Measurements from ENCODE around the gene TRIM25. TPM values are rescaled to one million over a fixed set of nuclear protein-coding genes. Genes with fewer than 3 reads are reported as not detected.

Gene TRIM25
- total RNA-seq, 2 donors from 2014 or later = 18.8 to 21.3 TPM

DNA sequence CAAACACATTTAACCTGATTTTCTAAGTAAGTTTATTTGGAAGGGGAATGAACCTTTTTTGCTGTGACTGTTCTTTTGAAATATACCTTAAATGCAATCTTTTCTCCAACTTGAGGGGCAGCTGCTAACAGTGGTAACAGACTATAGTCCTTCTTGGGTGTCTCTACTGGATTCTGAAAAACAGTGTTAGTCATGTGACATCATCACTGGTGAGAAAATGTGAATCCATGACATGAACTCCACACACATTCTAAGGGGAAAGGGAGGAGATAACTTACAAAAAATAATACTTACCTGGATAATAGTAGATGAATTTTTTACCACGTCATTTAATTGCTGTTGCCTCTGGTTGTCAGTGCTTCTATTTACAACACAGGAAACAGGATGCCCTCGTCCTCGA lies 35.7 kb upstream of the TRIM25 start:
- H3K4me3 ChIP-seq (ENCODE audit: low read length) = no peak overlapping the region
- Mint-ChIP-seq H3K27me3 (ENCODE audit: insufficient read depth) (no peaks in the 10 kb centered on the region), H3K4me1 (no peaks in the 10 kb centered on the region), H3K36me3 (ENCODE audit: low read depth) (peaks cover 55% of the 10 kb centered on the region), H3K27ac (no peak overlapping the region), H3K4me3 (no peak overlapping the region), H3K9me3 (no peaks in the 10 kb centered on the region)
- H3K27ac ChIP-seq (ENCODE audit: low read depth, low read length) = no peak overlapping the region
- no peak for DNase-seq
- no peaks in the 10 kb centered on the region for H3K27me3 ChIP-seq (ENCODE audit: control insufficient read depth, insufficient read depth, low read length, poor library complexity, severe bottlenecking)
- no peaks in the 10 kb centered on the region for H3K9me3 ChIP-seq (ENCODE audit: control insufficient read depth, low read length)
- H3K4me1 ChIP-seq (ENCODE audit: control insufficient read depth, insufficient read depth, low read length) = no peaks in the 10 kb centered on the region
- peaks cover 60% of the 10 kb centered on the region for H3K36me3 ChIP-seq (ENCODE audit: control insufficient read depth, insufficient read depth, low read length)
- 98 to 100% methylated on average over 1 to 3 of the region's 3 CpGs for WGBS, 2 experiments (ENCODE audit: insufficient coverage in 1 of 2, insufficient read length in 1 of 2)
- no peak for TF ChIP-seq CTCF (conservative IDR thresholded peaks at IDR 0.05)
- H3K9ac ChIP-seq (ENCODE audit: extremely low read depth, low read length, poor library complexity, severe bottlenecking) = no peak overlapping the region

- H3K27me3 ChIP-seq (ENCODE audit: control insufficient read depth, insufficient read depth, low read length, poor library complexity, severe bottlenecking) = no peaks in the 10 kb centered on the region
- no CpG with 5 or more reads among the region's 1 CpG for WGBS, 2 experiments (ENCODE audit: insufficient coverage in 1 of 2, insufficient read length in 1 of 2)
- peaks cover 62% of the 10 kb centered on the region for H3K36me3 Mint-ChIP-seq (ENCODE audit: low read depth)
Observed at GRCh38 chr17:56948491-56948890, 34.6 kb upstream of the TRIM25 start.

DNA sequence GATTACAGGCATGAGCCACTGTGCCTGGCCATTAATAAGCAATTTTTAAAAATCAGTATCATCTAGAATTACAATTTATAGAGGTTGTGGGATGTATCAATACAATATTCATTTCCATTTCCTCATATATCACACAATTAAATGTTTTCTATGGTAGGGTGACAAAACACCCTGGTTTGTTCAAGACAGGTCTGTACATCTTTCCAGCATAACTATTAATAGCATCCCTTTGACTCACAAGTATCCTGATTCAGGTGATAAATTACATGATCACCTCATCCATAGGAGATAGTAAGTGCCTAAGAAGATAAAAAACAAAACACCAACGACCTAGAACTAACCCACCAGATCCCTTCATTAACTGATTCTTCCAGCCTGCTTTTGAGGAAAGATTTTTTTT lies 33.9 kb upstream of the TRIM25 start:
- Mint-ChIP-seq H3K36me3 (ENCODE audit: low read depth) (peaks cover 67% of the 10 kb centered on the region), H3K4me3 (no peak overlapping the region), H3K27me3 (ENCODE audit: insufficient read depth) (no peaks in the 10 kb centered on the region), H3K27ac (no peak overlapping the region), H3K4me1 (no peaks in the 10 kb centered on the region), H3K9me3 (no peaks in the 10 kb centered on the region)
- Histone ChIP-seq H3K4me1 (ENCODE audit: control insufficient read depth, insufficient read depth, low read length) (no peaks in the 10 kb centered on the region), H3K9me3 (ENCODE audit: control insufficient read depth, low read length) (no peaks in the 10 kb centered on the region), H3K4me3 (ENCODE audit: low read length) (no peak overlapping the region), H3K27me3 (ENCODE audit: control insufficient read depth, insufficient read depth, low read length, poor library complexity, severe bottlenecking) (no peaks in the 10 kb centered on the region), H3K27ac (ENCODE audit: low read depth, low read length) (no peak overlapping the region), H3K9ac (ENCODE audit: extremely low read depth, low read length, poor library complexity, severe bottlenecking) (no peak overlapping the region), H3K36me3 (ENCODE audit: control insufficient read depth, insufficient read depth, low read length) (peaks cover 70% of the 10 kb centered on the region)
- DNase-seq = no peak
- TF ChIP-seq CTCF (conservative IDR thresholded peaks at IDR 0.05) = no peak
- WGBS, 2 experiments (ENCODE audit: insufficient coverage in 1 of 2, insufficient read length in 1 of 2) = 80% methylated on average over 1 of the region's 1 CpG; no CpG with 5 or more reads in 1 of the 2 experiments

More at GRCh38 chr17:56948491-56948890, 34.6 kb upstream of the TRIM25 start:
- Mint-ChIP-seq H3K4me3 (no peak overlapping the region), H3K9me3 (no peaks in the 10 kb centered on the region), H3K27ac (no peak overlapping the region), H3K27me3 (ENCODE audit: insufficient read depth) (no peaks in the 10 kb centered on the region), H3K4me1 (no peaks in the 10 kb centered on the region)
- Histone ChIP-seq H3K27ac (ENCODE audit: low read depth, low read length) (no peak overlapping the region), H3K9me3 (ENCODE audit: control insufficient read depth, low read length) (no peaks in the 10 kb centered on the region), H3K36me3 (ENCODE audit: control insufficient read depth, insufficient read depth, low read length) (peaks cover 66% of the 10 kb centered on the region), H3K4me3 (ENCODE audit: low read length) (no peak overlapping the region), H3K4me1 (ENCODE audit: control insufficient read depth, insufficient read depth, low read length) (no peaks in the 10 kb centered on the region), H3K9ac (ENCODE audit: extremely low read depth, low read length, poor library complexity, severe bottlenecking) (no peak overlapping the region)
- TF ChIP-seq CTCF (conservative IDR thresholded peaks at IDR 0.05) = no peak
- DNase-seq = no peak

All from endodermal cell (in vitro differentiated cells).